Fibroblast of lung (primary cell): ENCODE data around the gene TFRC. TPM values are rescaled to one million over a fixed set of nuclear protein-coding genes. Genes with fewer than 3 reads are reported as not detected.
"Not testable (repeated sequence)": the region's sequence is repeated elsewhere in the genome, so short reads cannot be mapped to it uniquely, and the experiment has no call there.

Experiments used
- DNase-seq, 2 donors: peaks; one replicate each; pipeline versions ENCODE4 v3.0.0 to v3.0.0-alpha.2; 2010; ENCODE audit warnings: low read depth in 2 of 2
- H2AFZ ChIP-seq: 2 replicates; pipeline ENCODE4 v1.5.1; 2012; ENCODE audit warnings: low read length, control low read depth, inconsistent platforms
- H3K27ac ChIP-seq: 2 replicates; pipeline ENCODE4 v1.5.1; 2011; ENCODE audit warnings: low read length, control low read depth; ENCODE audit not compliant: insufficient read depth
- H3K27me3 ChIP-seq: 2 replicates; pipeline ENCODE4 v1.5.1; 2011; ENCODE audit warnings: mild to moderate bottlenecking, low read length; ENCODE audit not compliant: control insufficient read depth, insufficient read depth
- H3K36me3 ChIP-seq: 2 replicates; pipeline ENCODE4 v1.5.1; 2011; ENCODE audit warnings: low read length; ENCODE audit not compliant: control insufficient read depth, insufficient read depth
- H3K4me1 ChIP-seq: 2 replicates; pipeline ENCODE4 v1.5.1; 2011; ENCODE audit warnings: low read length; ENCODE audit not compliant: control insufficient read depth, insufficient read depth; ENCODE audit errors: extremely low read depth
- H3K4me2 ChIP-seq: 2 replicates; pipeline ENCODE4 v1.5.1; 2011; ENCODE audit warnings: low read length, control low read depth; ENCODE audit not compliant: insufficient read depth; ENCODE audit errors: extremely low read depth
- H3K4me3 ChIP-seq, 4 experiments: fragments of 200-600 bp in 1 of 4; sonication (generic) in 1 of 4; replicated peaks in 1 of 4; 2 replicates each; pipeline ENCODE4 v1.5.1; 2011 to 2016; ENCODE audit warnings: low read length in 4 of 4, low read depth in 3 of 4, mild to moderate bottlenecking in 3 of 4, control low read depth in 2 of 4, inconsistent platforms in 1 of 4, mixed read lengths in 1 of 4; ENCODE audit not compliant: insufficient read depth in 1 of 4; ENCODE audit errors: control extremely low read depth in 1 of 4
- H3K79me2 ChIP-seq: 2 replicates; pipeline ENCODE4 v1.5.1; 2012; ENCODE audit warnings: mild to moderate bottlenecking, low read length, inconsistent platforms; ENCODE audit not compliant: control insufficient read depth, insufficient read depth
- H3K9ac ChIP-seq: 2 replicates; pipeline ENCODE4 v1.5.1; 2011; ENCODE audit warnings: mild to moderate bottlenecking, low read length, control low read depth; ENCODE audit not compliant: insufficient read depth
- H3K9me3 ChIP-seq: 2 replicates; pipeline ENCODE4 v1.5.1; 2012; ENCODE audit warnings: low read depth, low read length; ENCODE audit not compliant: control insufficient read depth, insufficient read depth
- H4K20me1 ChIP-seq: 2 replicates; pipeline ENCODE4 v1.5.1; 2011; ENCODE audit warnings: low read length; ENCODE audit not compliant: control insufficient read depth, insufficient read depth; ENCODE audit errors: extremely low read depth
- CTCF ChIP-seq, 2 donors: IDR thresholded peaks in 1 of 2; conservative IDR thresholded peaks in 1 of 2; 1 replicate in 1 of 2; 2 replicates in 1 of 2; pipeline ENCODE4 v1.5.1; 2011 to 2012; ENCODE audit warnings: low read length in 2 of 2, control low read depth in 1 of 2, inconsistent platforms in 1 of 2, low read depth in 1 of 2, mild to moderate bottlenecking in 1 of 2
- EZH2 ChIP-seq: IDR thresholded peaks from 2 replicates; pipeline ENCODE4 v1.5.1; 2012; ENCODE audit warnings: low read length, control low read depth, mild to moderate bottlenecking; ENCODE audit errors: missing control alignments
- polyA plus RNA-seq, 2 donors: library from polyadenylated mRNA; depleted of rRNA in 1 of 2; stranded (reverse) in 1 of 2; unstranded in 1 of 2; fragments of >200 nt; gene quantifications; 2 replicates each; pipeline ENCODE4 v1.2.1, GENCODE V29; 2011 to 2012; ENCODE audit warnings: missing spikeins in 1 of 2
- total RNA-seq: library from RNA; depleted of rRNA; stranded (reverse); fragments of >200 nt; gene quantifications from 2 replicates; pipeline ENCODE4 v1.2.1, GENCODE V29; 2014

TFRC gene
- total and polyA plus RNA-seq, 2 donors (not counting 1 experiment from before 2014, with no cell fraction given), result 118 to 169 TPM

GRCh38 chr3:196020373-196020772 is 61.5 kb downstream of the TFRC start:
- H2AFZ ChIP-seq, result no peak overlapping the region
- H3K9me3 ChIP-seq, result no peaks in the 10 kb centered on the region
- no peak overlapping the region for H3K4me2 ChIP-seq
- no peak overlapping the region for H3K27ac ChIP-seq
- H4K20me1 ChIP-seq, result no peaks in the 10 kb centered on the region
- H3K27me3 ChIP-seq, result no peaks in the 10 kb centered on the region
- TF ChIP-seq CTCF (conservative IDR thresholded peaks at IDR 0.05 in 1 of 2, IDR thresholded peaks at IDR 0.05 in 1 of 2; ENCODE audit: low read depth in 1 of 2, low read length in 2 of 2) (no peak), EZH2 (no peak)
- no peak for DNase-seq
- no peaks in the 10 kb centered on the region for H3K79me2 ChIP-seq
- H3K4me1 ChIP-seq, result no peaks in the 10 kb centered on the region
- H3K36me3 ChIP-seq, result no peaks in the 10 kb centered on the region
- no peak overlapping the region for H3K4me3 ChIP-seq
- no peak overlapping the region for H3K9ac ChIP-seq

- H2AFZ ChIP-seq, H3K9me3 ChIP-seq, H3K27me3 ChIP-seq, H3K36me3 ChIP-seq, H3K4me2 ChIP-seq, H3K79me2 ChIP-seq, H3K4me1 ChIP-seq, H3K27ac ChIP-seq, H3K9ac ChIP-seq, H3K4me3 ChIP-seq, H4K20me1 ChIP-seq: not testable (repeated sequence)
- peak; percentile 20 to 31 for DNase-seq
Measured at GRCh38 chr3:196019576-196019975, 62.3 kb downstream of the TFRC start.

- H3K9ac ChIP-seq, H3K79me2 ChIP-seq, H3K36me3 ChIP-seq, H4K20me1 ChIP-seq, H3K4me1 ChIP-seq, H3K27me3 ChIP-seq, H3K9me3 ChIP-seq, H3K27ac ChIP-seq, H3K4me2 ChIP-seq, H3K4me3 ChIP-seq, H2AFZ ChIP-seq, DNase-seq: not testable (repeated sequence)
Measured at GRCh38 chr3:196018159-196018558, 63.7 kb downstream of the TFRC start.

- Histone ChIP-seq H2AFZ (no peak overlapping the region), H3K4me2 (no peak overlapping the region)
- TF ChIP-seq EZH2, result no peak
- no peak for TF ChIP-seq CTCF (conservative IDR thresholded peaks at IDR 0.05 in 1 of 2, IDR thresholded peaks at IDR 0.05 in 1 of 2; ENCODE audit: low read depth in 1 of 2, low read length in 2 of 2)
Measured at GRCh38 chr3:196016485-196016884, 65.4 kb downstream of the TFRC start.

More at GRCh38 chr3:196016485-196016884, 65.4 kb downstream of the TFRC start:
- Histone ChIP-seq H3K79me2 (no peaks in the 10 kb centered on the region), H3K9ac (no peak overlapping the region), H3K4me3 (no peak overlapping the region), H4K20me1 (no peaks in the 10 kb centered on the region), H3K36me3 (no peaks in the 10 kb centered on the region), H3K27me3 (no peaks in the 10 kb centered on the region), H3K9me3 (no peaks in the 10 kb centered on the region), H3K27ac (no peak overlapping the region), H3K4me1 (no peaks in the 10 kb centered on the region)
- DNase-seq, result peak; percentile 68 to 81
